ENCODE data around the gene EPHB1.

- no peak for TF ChIP-seq POLR2A (IDR thresholded peaks at IDR 0.05)
- TF ChIP-seq CTCF (IDR thresholded peaks at IDR 0.05), result no peak
These were observed 116.8 kb downstream of the EPHB1 start for GRCh38 chr3:134911586-134912548.

Measured in uterus (tissue), 2 donors.